GOT3 (cell line): ENCODE data around the gene CXCL8.
"Not testable (repeated sequence)": the region's sequence is repeated elsewhere in the genome, so short reads cannot be mapped to it uniquely, and the experiment has no call there.

Experiments
- DNase-seq: peaks from one replicate; lab custom pipeline; 2025; ENCODE audit warnings: mixed read lengths; lab: John Stamatoyannopoulos, UW

CXCL8 gene

GRCh38 chr4:73743795-73744194, 3.4 kb downstream of the CXCL8 start:
- no peak for DNase-seq

GRCh38 chr4:73744203-73744602, 3.8 kb downstream of the CXCL8 start:
- no peak for DNase-seq

GRCh38 chr4:73750730-73751129, 10.4 kb downstream of the CXCL8 start:
- no peak for DNase-seq

DNA sequence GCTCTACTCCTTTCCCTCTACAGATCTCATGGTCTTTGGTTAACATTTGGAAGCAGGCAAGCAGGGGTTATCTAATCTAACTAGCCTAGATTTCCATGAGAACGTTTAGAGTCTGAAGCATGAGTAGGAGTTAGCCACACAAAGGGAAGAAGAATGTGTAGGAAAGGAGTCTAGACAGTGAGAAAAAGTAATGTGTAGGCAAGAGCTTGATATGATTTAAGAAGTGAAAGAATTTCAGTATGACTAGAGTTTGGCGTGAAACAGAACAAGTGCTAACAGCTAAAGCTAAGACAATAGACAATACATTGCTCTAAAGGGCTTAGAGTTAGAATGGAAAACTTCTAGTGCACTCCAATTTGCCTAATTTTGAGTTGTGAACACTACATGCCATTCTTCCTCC, 10.8 kb downstream of the CXCL8 start:
- DNase-seq = no peak

DNA sequence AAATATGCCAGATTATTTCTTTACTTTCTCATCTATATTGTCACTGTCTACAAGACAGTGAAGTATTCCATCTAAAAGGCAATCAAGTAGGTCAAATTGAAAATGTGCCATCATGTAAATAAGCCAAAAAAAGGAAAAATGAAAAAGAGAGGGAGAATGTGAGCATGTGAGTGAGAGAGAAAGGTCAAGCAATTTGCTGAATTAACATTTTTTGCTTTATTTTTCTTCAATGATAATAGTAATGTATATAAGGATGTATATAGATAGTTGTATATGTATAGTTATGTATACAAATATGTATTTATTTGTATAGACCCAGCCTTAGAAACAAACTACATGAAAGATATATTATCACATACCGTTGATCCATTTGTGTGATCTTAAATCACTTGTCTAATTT, 11.5 kb downstream of the CXCL8 start:
- DNase-seq = no peak

DNA sequence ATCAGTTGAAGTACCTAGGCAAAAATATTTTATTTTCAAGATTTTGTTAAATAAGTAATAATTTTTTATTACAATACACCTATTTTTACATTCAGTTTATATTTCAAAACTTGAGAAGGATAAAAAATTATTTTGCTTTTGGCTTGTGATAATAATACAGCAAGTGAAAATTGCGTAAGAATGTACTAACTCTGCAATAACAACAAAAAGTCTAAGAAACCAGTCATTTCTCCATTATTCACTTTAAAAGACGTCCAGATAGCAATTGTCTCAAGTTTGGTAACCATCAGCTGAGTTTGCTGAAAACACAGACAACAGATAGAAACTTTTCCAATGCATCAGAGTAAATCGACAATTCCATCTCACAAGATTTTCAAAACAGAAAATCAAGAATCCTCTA, 12.1 kb downstream of the CXCL8 start:
- no peak for DNase-seq

GRCh38 chr4:73753215-73753614, 12.8 kb downstream of the CXCL8 start:
- DNase-seq = no peak

DNA sequence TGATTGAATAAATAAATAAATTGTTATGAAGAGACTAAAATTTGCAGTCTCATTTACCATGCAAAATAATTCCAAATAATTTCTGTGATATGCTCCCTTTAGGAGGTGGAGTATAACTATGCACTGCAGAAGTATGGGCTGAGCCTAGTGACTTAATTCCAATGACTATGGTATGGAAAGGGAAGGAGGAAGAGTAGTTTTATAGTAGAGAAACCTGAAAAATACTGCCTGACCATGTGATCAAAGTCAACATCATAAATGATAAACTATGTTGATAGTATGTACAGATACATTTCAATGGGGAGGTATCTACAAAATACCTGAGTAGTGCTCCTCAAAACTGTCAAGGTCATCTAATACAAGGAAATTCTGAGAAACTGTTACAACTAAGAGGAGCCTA, 14.6 kb downstream of the CXCL8 start:
- DNase-seq = no peak

- no peak for DNase-seq
Observed at GRCh38 chr4:73759357-73759756, 19.0 kb downstream of the CXCL8 start.

DNA sequence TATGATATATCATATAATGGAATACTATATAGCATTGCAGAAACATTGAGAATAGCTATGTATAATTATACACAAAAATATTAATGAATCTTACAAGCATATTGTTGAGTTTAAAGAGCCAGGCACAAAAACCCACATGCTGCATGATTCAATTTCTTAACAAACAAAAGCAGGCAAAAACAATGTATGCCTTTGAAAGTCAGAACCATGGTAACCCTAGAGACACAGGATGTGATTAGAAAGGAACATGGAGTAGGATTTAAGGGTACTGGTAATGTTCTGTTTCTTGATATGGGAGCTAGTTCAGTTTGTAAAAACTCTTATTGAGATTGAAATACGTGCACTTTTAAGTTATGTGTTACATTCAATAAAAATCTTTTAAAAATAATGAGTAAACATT, 21.5 kb downstream of the CXCL8 start:
- no peak for DNase-seq

- no peak for DNase-seq
Observed at GRCh38 chr4:73762409-73762808, 22.0 kb downstream of the CXCL8 start.

DNA sequence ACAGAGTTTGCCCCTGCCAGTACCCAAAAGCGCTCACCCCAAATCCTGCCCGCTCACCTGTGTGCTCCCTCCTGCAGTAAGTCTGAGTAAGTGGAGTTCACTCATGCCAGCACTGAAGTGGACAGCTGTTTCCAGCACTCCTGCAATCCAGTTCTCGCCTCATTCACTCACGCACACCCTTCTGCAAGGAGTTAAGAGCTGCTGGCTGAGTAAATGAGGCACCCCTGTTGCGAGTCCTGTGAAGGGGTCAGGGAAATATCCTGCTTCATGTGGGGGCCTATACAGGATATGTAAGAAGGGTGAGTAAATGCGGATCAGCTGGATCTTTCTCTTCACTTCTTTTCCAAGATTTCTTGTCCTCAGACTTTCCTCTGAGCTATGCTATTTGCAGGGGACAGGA, 23.5 kb downstream of the CXCL8 start:
- DNase-seq = no peak

GRCh38 chr4:73764513-73764912, 24.1 kb downstream of the CXCL8 start:
- no peak for DNase-seq

DNA sequence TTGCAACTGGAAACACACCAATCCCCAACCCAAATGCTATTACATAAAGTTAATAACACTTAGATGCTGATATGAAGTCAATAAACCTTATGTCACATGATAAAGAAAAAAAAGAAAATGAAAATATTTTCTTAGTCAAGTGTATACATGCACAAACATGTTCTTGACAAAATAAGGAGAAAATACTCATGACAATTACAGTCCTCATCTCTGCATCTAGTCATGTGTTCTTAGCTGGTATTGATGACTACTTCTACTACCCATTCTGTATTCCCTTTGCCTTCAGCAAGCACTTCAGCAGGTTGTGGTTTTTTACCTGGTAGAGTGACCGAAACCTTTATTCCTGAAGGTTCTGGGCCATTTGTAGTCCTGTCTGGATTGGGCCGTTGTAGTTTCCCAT, 24.9 kb downstream of the CXCL8 start:
- no peak for DNase-seq

DNA sequence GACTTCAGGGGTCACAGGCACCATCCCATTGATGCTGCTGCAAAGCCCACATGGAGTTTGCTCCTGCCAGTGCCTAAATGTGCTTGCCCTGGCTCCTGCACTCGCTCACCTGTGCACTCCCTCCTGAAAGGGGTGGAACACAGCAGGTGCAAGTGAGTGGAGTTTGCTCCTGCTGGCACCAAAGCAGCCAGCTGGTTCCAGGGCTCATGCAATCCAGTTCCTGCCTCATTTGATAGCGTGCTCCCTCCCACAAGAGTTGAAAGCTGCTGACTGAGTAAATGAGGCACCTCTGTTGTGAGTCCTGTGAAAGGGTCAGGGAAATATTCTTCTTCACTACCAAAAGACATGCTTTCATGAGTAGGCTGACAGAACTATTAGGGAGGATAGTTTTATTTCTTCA, 30.5 kb downstream of the CXCL8 start:
- DNase-seq = no peak

DNA sequence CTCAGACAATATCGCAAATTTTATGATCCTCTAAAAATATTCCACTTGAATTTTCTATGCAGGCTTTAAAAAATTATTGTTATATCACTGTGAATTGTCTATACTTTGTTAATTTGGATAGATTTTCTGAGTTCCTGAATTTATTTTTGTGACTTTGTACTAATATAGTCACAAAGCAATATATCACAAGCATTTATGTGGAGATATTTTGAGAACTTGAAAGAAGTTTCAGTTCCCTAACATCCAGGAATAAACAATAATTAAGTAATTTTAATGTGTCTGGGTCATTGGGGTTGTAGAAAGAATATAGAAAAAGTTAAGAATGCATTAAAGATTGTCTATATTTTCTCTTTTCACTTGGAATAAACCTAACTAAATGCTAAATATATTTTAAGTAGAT, 32.0 kb downstream of the CXCL8 start:
- DNase-seq = no peak

- not testable (repeated sequence) for DNase-seq
Observed at GRCh38 chr4:73774406-73774805, 34.0 kb downstream of the CXCL8 start.

GRCh38 chr4:73776321-73776729, 36.0 kb downstream of the CXCL8 start:
- no peak for DNase-seq

- no peak for DNase-seq
Observed at GRCh38 chr4:73777612-73778011, 37.2 kb downstream of the CXCL8 start.

- no peak for DNase-seq
Observed at GRCh38 chr4:73780243-73780642, 39.9 kb downstream of the CXCL8 start.

DNA sequence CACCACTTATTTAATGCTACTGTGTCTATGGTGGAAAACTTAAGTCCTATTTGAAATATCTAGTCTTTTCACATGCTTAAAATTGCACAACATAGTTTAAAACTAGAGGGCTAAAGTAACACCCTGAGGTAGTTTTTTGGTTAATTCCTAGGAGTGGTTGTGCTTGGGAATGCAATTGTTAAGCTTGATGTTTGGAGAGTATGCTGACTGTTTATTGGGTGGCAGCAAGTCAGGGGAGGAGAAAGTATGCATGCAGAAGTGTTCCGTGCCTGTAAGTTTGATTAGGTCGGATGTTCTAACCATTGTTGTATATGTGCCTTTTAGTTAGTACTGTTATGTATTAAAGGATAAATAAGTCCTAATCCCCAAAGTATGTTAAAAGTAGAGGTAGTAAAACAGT, 40.5 kb downstream of the CXCL8 start:
- DNase-seq = no peak

DNA sequence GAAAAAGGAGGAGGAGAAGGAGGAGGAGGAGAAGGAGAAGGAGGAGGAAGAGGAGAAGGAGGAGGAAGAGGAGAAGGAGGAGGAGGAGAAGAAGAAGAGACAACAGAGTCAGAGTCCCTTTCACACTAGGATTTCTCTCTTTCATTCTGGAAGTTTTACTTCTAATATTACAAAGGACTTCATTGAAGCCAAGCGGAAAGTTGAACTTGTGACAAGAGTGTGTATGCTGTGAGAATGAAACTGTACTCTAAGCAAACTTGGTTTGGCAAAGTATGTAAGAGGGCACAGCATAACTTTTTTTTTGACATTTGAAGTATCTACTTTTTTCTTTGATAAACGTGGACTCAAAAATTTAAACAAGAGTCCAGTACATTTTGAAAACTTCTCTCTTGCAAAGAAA, 48.0 kb downstream of the CXCL8 start:
- DNase-seq = no peak
